ENCODE results near the gene DRC1.
A peak's percentile ranks its signal among the peaks of the same experiment; 100 is the strongest.

The DRC1 gene

GRCh38 chr2:26503231-26503880 is 101.6 kb downstream of the DRC1 start:
- DNase-seq, result peak; percentile 85

GRCh38 chr2:26504002-26504401 is 102.3 kb downstream of the DRC1 start:
- no peak for DNase-seq

- DNase-seq, result no peak
Observed at GRCh38 chr2:26506279-26506678, 104.6 kb downstream of the DRC1 start.

All from NCI-H510A (cell line).